HG03045 (cell line): ENCODE data around the gene BET1L.
"Not testable (repeated sequence)": the region's sequence is repeated elsewhere in the genome, so short reads cannot be mapped to it uniquely, and the experiment has no call there.

Experiments
- ATAC-seq: cut with Tn5 transposase; IDR thresholded peaks from one replicate; pipeline ENCODE4 v1.9.1; 2021; ENCODE audit warnings: mild to moderate bottlenecking, moderate library complexity; ENCODE audit not compliant: unreplicated experiment

The BET1L gene

DNA sequence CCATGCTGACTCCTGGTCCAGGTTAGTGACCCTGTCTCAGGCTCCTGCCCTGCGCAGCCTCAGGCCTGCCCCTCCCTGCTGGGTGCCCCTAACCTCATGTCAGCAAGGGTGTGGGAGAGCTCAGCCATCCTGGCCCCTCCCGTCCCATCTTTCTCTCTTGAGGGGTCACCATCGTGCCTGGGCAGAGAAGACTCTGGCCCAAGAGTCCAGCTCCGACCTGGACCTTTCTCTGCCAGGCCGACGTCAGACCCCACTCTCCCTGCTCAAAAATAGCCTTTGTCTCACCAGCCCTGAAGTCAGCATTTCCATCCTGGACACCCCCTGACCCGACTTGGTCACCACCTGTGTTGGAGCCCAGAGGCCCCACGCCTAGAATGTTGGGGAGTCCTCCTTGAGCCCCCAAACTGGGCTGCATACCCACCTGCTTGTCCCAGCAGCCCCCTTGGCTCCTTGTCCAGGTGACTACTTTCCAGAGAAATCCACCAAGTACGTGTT lies 9.4 kb downstream of the BET1L start:
- no peak for ATAC-seq

DNA sequence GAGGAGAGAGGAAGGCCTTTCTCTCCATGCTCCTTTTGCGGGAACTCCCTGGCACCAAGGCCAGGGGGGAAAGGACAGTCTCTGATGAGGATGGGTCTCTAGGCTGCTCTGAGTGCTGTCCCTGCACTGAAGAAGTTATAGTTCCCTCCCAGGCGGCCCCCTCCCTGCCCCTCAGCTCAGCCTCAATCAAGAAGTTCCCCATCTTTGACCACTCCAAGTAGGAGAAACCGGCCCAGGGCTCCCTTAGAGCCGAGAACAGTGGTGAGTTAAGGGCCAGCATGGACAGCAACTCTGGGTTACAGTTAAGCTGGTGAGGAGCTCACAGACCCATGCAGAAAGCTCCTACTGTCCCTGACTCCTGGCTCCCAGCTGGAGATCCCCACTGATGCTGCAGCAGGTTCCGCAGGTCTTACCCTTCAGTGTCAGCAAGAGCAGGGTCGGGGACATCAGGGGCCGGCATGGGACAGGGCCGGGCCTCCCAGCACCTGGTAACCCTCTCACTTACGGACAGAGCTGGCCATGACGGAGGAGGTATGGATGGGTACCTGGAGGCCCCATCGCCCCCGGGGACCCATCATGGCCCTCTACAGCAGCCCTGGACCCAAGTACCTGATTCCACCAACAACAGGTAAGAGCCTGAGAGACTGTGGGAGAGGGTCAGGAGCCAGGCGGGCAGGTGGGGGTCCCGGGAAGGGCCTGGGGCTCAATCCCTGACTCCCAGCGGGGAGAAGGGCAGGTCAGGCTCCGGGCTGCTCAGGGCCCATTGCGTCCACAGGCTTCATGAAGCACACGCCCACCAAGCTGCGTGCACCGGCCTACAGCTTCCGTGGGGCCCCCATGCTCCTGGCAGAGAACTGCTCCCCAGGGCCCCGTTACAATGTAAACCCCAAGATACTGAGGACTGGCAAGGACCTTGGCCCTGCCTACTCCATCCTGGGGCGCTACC lies 10.1 kb downstream of the BET1L start:
- ATAC-seq: no peak

DNA sequence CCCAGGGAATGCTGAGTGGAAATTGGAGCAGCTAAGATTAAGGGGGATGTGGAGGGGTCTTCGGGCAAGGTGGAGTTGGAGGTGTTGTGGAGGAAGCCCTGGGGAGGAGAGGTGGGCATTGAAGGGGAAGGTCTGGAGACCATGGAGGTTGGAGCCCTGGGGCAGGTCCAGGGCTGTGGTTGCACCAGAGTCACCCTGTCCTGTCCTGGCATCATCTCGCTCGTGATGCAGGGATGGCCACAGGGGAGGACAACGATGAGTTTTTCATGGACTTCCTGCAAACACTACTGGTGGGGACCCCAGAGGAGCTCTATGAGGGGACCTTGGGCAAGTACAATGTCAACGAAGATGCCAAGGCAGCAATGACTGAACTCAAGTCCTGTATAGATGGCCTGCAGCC lies 13.7 kb downstream of the BET1L start:
- ATAC-seq: not testable (repeated sequence)

DNA sequence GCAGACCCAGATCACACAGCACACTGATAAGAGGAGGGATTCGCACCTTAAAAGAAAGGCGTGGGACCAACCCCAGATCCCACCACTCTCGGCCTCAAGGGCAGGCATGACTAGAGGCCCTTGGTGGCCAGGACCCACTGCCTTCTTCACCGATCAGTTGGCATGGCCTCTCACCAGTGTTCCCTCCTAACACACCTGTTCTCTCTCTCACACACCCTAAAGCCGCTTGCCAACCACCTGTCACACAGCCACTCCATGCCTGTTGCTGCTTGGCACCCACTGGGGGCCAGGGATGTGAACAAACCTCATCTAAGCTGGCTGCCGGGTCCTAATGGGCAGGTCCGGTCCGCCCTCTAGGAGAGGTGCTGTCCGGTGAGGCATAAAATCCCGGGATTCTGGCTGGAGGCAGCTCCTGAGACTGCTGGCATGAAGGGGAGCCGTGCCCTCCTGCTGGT lies 14.5 kb downstream of the BET1L start, which contains the start of gene SCGB1C1:
Gene SCGB1C1, plus strand, starts transcription at position 405 of the 455 bp plus-strand sequence. Its CDS starts 22 bp downstream, at position 427.
- not testable (repeated sequence) for ATAC-seq

DNA sequence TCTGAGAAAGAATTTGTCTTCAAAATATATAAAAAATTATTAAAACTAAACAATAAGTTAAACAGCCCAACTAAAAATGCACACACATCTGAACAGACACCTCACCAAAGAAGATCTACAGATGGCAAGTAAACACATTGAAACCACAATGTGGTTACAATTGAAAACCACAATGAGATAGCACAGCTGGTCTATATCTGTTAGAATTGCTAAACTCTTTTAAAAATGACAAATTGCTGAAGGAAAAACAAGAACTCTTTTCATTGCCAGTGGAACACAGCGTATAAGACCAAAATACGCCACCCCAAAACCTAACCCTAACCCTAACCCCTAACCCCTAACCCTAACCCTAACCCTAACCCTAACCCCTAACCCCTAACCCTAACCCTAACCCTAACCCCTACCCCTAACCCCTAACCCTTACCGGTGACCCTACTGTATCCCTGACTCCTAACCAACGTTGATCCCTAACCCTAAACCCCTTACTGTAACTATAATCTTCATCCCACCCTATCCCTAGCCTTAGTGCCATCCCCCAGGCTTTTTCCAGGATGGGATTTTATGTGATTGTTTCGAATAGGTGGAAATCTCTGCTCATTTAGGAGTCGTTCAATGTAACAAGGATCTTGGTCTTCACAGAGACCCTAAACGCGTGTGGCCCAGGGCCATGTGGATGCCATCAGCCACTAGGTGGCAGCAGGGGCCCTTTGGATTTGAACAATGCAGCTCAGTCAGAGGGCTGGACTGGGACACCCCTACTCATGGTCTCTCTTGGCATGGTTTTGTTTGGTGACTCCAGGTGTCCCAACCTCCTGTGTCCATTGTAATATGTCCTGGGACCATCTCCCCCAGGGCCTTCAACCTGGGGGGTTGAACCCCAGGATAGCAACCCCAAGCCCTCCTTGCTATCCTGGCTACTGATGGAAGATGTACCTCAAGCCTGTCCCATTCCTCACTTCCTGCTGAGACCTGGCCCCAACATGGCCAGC lies 15.4 kb downstream of the BET1L start:
- ATAC-seq: not testable (repeated sequence)

DNA sequence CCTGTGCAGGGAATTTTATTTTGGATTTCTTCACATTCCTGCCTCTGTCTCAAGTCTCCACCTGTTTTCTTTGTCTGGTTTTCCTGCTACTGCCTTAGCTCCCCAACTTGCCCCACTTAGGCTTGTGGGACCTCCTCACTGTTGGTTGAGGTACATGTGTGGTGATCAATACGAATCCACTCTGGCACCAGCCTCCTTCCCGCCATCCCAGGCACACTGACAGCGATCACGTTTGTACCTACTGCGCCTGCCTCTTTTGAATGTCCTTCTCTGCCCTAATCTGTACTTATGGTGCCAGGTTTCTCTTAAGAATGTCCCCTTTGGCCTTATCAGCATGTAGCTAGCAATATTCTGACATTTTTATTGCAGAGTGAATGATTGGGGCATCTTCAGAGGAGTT lies 16.7 kb downstream of the BET1L start:
- ATAC-seq: not testable (repeated sequence)

DNA sequence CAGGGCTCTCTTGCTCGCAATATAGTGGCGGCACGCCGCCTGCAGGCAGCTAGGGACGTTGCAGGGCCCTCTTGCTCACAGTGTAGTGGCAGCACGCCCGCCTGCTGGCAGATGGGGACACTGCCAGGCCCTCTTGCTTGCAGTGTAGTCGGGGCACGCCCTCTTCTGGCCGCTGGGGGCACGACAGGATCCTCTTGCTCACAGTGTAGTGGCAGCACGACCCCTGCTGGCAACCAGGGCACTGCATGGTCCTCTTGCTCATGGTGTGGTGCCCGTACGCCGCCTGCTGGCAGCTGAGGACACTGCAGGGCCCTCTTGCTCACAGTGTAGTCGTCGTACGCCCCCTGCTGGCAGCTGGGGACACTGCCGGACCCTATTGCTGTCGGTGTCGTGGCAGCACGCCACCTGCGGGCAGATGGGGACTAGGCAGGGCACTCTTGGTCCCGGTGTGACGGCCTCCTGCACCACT lies 17.3 kb downstream of the BET1L start:
- ATAC-seq: peak; percentile 77

DNA sequence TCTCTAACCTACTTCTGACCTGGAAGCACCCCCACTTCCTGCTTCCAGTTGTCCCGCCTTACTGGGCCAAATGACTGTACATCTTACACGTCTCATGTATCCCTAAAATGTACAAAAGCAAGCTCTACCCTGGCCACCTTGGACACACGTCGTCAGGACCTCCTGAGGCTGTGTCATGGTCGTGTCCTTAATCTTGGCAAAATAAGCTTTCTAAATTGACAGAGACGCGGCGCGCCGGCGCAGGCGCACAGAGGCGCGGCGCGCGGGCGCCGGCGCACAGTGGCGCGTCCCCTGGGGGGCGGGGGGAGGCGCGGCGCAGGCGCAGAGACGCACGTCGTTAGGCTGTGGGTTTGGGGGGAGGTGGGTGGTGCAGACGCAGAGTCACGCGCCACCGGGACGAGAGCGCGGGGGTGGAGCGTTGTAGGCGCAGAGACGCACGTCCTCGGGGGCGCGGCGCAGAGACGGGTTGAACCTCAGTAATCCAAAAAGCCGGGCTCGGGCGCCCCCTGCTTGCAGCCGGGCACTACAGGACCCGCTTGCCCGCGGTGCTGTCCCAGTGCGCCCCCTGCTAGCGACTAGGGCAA lies 17.9 kb downstream of the BET1L start:
- ATAC-seq: peak; percentile 19

DNA sequence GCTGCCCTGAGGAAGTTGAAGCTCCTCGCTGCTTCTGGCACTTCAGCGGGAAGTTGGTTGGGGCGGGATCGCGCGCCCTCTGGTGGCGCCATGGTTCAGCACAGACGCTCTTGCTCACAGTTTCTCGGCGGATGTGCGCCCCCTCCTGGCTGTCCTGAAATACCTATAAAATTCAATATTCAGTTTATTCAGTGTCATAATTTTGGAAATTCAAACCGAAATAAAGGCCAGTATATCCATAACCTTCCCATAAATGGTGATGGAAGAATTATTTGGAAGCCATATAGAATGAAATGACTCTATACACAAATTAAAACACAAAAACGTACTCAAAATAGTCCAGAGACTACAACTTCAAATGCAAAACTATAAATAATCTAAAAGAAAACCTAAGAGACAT lies 27.0 kb downstream of the BET1L start:
- ATAC-seq: not testable (repeated sequence)
